SK-N-SH (cell line): Measurements from ENCODE around the gene RIC8B. TPM values are rescaled to one million over a fixed set of nuclear protein-coding genes. Genes with fewer than 3 reads are reported as not detected.

Experiments used
- CTCF ChIA-PET: fragments of 300-600, 350-600 bp; formaldehyde crosslinking; extraction: SDS; loops from one replicate; lab custom pipeline; 2021; lab: Yijun Ruan, JAX
- POLR2A ChIA-PET: fragments of 350-600 bp; sonication (Branson Sonifier 250); formaldehyde crosslinking; extraction: SDS; loops from one replicate; lab custom pipeline; 2020; ENCODE audit warnings: antibody characterized with exemption, inconsistent platforms; lab: Yijun Ruan, JAX
- DNase-seq: peaks from one replicate; pipeline ENCODE4 v3.0.0; 2012
- H2AFZ ChIP-seq: fragments of 200-600 bp; sonication (generic); 2 replicates; pipeline ENCODE4 v1.8.1; 2016; ENCODE audit warnings: antibody characterized with exemption, mild to moderate bottlenecking, low read depth
- H3F3A ChIP-seq: fragments of 200-600 bp; sonication (generic); replicated peaks from 2 replicates; pipeline ENCODE3; 2016; ENCODE audit warnings: antibody characterized with exemption, mild to moderate bottlenecking; ENCODE audit not compliant: insufficient read depth
- H3K27ac ChIP-seq, 2 experiments: fragments of 200-500 bp in 1 of 2; fragments of 200-600 bp in 1 of 2; sonication (Bioruptor generic) in 1 of 2; sonication (generic), shearing (Covaris generic) in 1 of 2; 2 replicates each; pipeline versions ENCODE4 v1.5.1 to v1.6.1; 2014 to 2016; ENCODE audit warnings: low read depth in 2 of 2, inconsistent platforms in 1 of 2, low read length in 1 of 2, mild to moderate bottlenecking in 1 of 2, mixed read lengths in 1 of 2
- H3K27me3 ChIP-seq: fragments of 200-600 bp; sonication (generic), shearing (Covaris generic); 2 replicates; pipeline ENCODE4 v1.6.1; 2016; ENCODE audit warnings: mixed run types; ENCODE audit not compliant: insufficient read depth
- H3K36me3 ChIP-seq, 2 experiments: fragments of 200-500 bp in 1 of 2; fragments of 200-600 bp in 1 of 2; sonication (Bioruptor generic) in 1 of 2; sonication (generic) in 1 of 2; replicated peaks in 1 of 2; 2 replicates each; pipeline versions ENCODE3 to v1.5.1; 2014 to 2016; ENCODE audit warnings: low read length in 1 of 2, mild to moderate bottlenecking in 1 of 2; ENCODE audit not compliant: insufficient read depth in 2 of 2, control insufficient read depth in 1 of 2
- H3K4me1 ChIP-seq, 2 experiments: fragments of 200-500 bp in 1 of 2; fragments of 200-600 bp in 1 of 2; sonication (Bioruptor generic) in 1 of 2; sonication (generic), shearing (Covaris generic) in 1 of 2; 2 replicates each; pipeline versions ENCODE4 v1.5.1 to v1.6.1; 2014 to 2016; ENCODE audit warnings: low read depth in 1 of 2, low read length in 1 of 2, mixed run types in 1 of 2; ENCODE audit not compliant: insufficient read depth in 2 of 2, control insufficient read depth in 1 of 2
- H3K4me2 ChIP-seq: fragments of 200-600 bp; sonication (generic), shearing (Covaris generic); 2 replicates; pipeline ENCODE4 v1.6.1; 2017; ENCODE audit warnings: mixed run types
- H3K4me3 ChIP-seq, 2 experiments: fragments of 200-500 bp in 1 of 2; fragments of 200-600 bp in 1 of 2; sonication (Bioruptor generic) in 1 of 2; sonication (generic), shearing (Covaris generic) in 1 of 2; 2 replicates each; pipeline versions ENCODE4 v1.5.1 to v1.8.1; 2014 to 2016; ENCODE audit warnings: low read depth in 2 of 2, inconsistent platforms in 1 of 2, low read length in 1 of 2, mild to moderate bottlenecking in 1 of 2, mixed read lengths in 1 of 2, moderate library complexity in 1 of 2
- H3K79me2 ChIP-seq: fragments of 200-600 bp; sonication (generic); 2 replicates; pipeline ENCODE4 v1.8.1; 2017; ENCODE audit warnings: mild to moderate bottlenecking; ENCODE audit not compliant: insufficient read depth
- H3K9ac ChIP-seq: fragments of 200-600 bp; sonication (generic); 2 replicates; pipeline ENCODE4 v1.6.1; 2017; ENCODE audit warnings: mixed run types
- H3K9me2 ChIP-seq: fragments of 200-600 bp; sonication (generic); 2 replicates; pipeline ENCODE4 v1.6.1; 2017; ENCODE audit warnings: mixed run types
- H3K9me3 ChIP-seq: fragments of 200-600 bp; sonication (generic); 2 replicates; pipeline ENCODE4 v1.6.1; 2017; ENCODE audit warnings: mixed run types, mild to moderate bottlenecking, moderate library complexity
- H4K20me1 ChIP-seq: fragments of 200-600 bp; sonication (generic); 2 replicates; pipeline ENCODE4 v1.6.1; 2017; ENCODE audit warnings: mild to moderate bottlenecking, mixed run types; ENCODE audit not compliant: insufficient read depth
- CHD2 ChIP-seq: fragments of 150-350 bp; IDR thresholded peaks from 2 replicates; pipeline ENCODE4 v1.6.1; 2018; ENCODE audit warnings: low read length; ENCODE audit not compliant: partially characterized antibody
- EP300 ChIP-seq, 2 experiments: IDR thresholded peaks; 2 replicates each; pipeline versions ENCODE4 v1.4.0 to v1.6.1; 2012; ENCODE audit warnings: borderline replicate concordance in 1 of 2, low read depth in 1 of 2, low read length in 1 of 2
- EZH2phosphoT487 ChIP-seq: fragments of 200-600 bp; sonication (generic); IDR thresholded peaks from 2 replicates; pipeline ENCODE4 v1.6.1; 2017; ENCODE audit warnings: low read depth, mixed run types, mild to moderate bottlenecking, antibody characterized with exemption, moderate library complexity, borderline replicate concordance
- FOSL2 ChIP-seq: IDR thresholded peaks from 2 replicates; pipeline ENCODE4 v1.4.0; 2012; ENCODE audit warnings: low read depth, mild to moderate bottlenecking, moderate library complexity, borderline replicate concordance
- FOXM1 ChIP-seq: IDR thresholded peaks from 2 replicates; pipeline ENCODE4 v1.4.0; 2012; ENCODE audit warnings: low read depth, mild to moderate bottlenecking
- GABPA ChIP-seq: IDR thresholded peaks from 2 replicates; pipeline ENCODE4 v1.4.0; 2012; ENCODE audit warnings: low read depth, mild to moderate bottlenecking
- JUND ChIP-seq: IDR thresholded peaks from 2 replicates; pipeline ENCODE4 v1.4.0; 2012
- MEF2A ChIP-seq: IDR thresholded peaks from 2 replicates; pipeline ENCODE4 v1.4.0; 2012; ENCODE audit warnings: low read depth, borderline replicate concordance
- MXI1 ChIP-seq: IDR thresholded peaks from 2 replicates; pipeline ENCODE4 v1.6.1; 2012; ENCODE audit warnings: mild to moderate bottlenecking, low read depth, low read length, improper control_type of control experiment
- NFIC ChIP-seq: IDR thresholded peaks from 2 replicates; pipeline ENCODE4 v1.4.0; 2012; ENCODE audit warnings: borderline replicate concordance
- NRF1 ChIP-seq: IDR thresholded peaks from 2 replicates; pipeline ENCODE4 v1.6.1; 2012; ENCODE audit warnings: low read depth, mild to moderate bottlenecking, low read length
- POLR2AphosphoS5 ChIP-seq: IDR thresholded peaks from 2 replicates; pipeline ENCODE4 v1.6.1; 2012; ENCODE audit warnings: low read depth, low read length
- RAD21 ChIP-seq: IDR thresholded peaks from 2 replicates; pipeline ENCODE4 v1.6.1; 2012; ENCODE audit warnings: mild to moderate bottlenecking, low read length
- SIN3A ChIP-seq: IDR thresholded peaks from 2 replicates; pipeline ENCODE4 v1.6.1; 2012; ENCODE audit warnings: low read depth, mild to moderate bottlenecking, low read length, moderate library complexity, borderline replicate concordance
- TAF1 ChIP-seq: IDR thresholded peaks from 2 replicates; pipeline ENCODE4 v1.6.1; 2012; ENCODE audit warnings: low read depth, mild to moderate bottlenecking, low read length, moderate library complexity, borderline replicate concordance
- TCF12 ChIP-seq: IDR thresholded peaks from 2 replicates; pipeline ENCODE4 v1.4.0; 2012
- TEAD4 ChIP-seq: IDR thresholded peaks from 2 replicates; pipeline ENCODE4 v1.4.0; 2012; ENCODE audit warnings: mild to moderate bottlenecking, borderline replicate concordance; ENCODE audit not compliant: insufficient read depth
- WGBS: methylation state at CpG from one replicate; pipeline ENCODE4 v1.1.6; 2017; ENCODE audit warnings: low lambda C conversion rate; 5-methylcytosine and 5-hydroxymethylcytosine counted together
- polyA plus RNA-seq, 3 experiments: library from polyadenylated mRNA; depleted of rRNA; stranded (reverse); fragments of >200 nt; gene quantifications; 2 replicates each; pipeline ENCODE4 v1.2.3, GENCODE V29; 2012
- TF ChIP-seq, protein P1 (sequence below): fragments of 150-350 bp; IDR thresholded peaks from 2 replicates; pipeline ENCODE4 v1.6.1; 2016; ENCODE audit warnings: mild to moderate bottlenecking, low read depth, low read length
- TF ChIP-seq, protein P2 (sequence below): fragments of 200-600 bp; sonication (generic); IDR thresholded peaks from 2 replicates; pipeline ENCODE4 v1.6.1; 2017; ENCODE audit warnings: antibody characterized with exemption, mild to moderate bottlenecking, moderate library complexity
- TF ChIP-seq, protein P3 (sequence below): fragments of 150-350 bp; IDR thresholded peaks from 2 replicates; pipeline ENCODE4 v1.6.1; 2017; ENCODE audit warnings: antibody characterized with exemption, low read length, low read depth, borderline replicate concordance

The RIC8B gene
- polyA plus RNA-seq, 1 of the 3 experiments (the other 2 are of a cell fraction): 6.2 TPM

DNA sequence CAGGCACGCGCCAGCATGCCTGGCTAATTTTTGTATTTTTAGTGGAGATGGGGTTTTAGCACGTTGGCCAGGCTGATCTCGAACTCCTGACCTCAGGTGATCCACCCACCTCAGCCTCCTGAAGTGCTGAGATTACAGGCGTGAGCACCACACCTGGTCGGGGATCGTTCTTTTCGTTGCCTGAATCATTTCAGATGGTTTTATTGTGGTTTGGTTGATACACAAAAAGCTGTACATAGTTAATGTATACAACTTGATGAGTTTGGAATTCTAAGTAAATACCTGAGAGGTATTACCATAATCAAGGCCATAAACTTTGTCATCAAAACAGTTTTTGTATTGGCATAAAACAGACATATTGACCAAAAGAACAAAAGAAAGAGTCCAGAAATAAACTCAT is 63.3 kb downstream of the RIC8B start:
- Histone ChIP-seq H3K79me2 (0 out of 2 replicates have a peak, but pooled peaks cover 11% of the 10 kb centered on the region), H3K36me3 (peaks cover 5 to 11% of the 10 kb centered on the region in 2 experiments), H3F3A (peaks cover 11% of the 10 kb centered on the region), H3K9me3 (no peaks in the 10 kb centered on the region), H3K4me2 (no peak overlapping the region), H4K20me1 (no peaks in the 10 kb centered on the region), H3K27ac (no peak overlapping the region), H3K4me3 (no peak overlapping the region), H3K9me2 (no peaks in the 10 kb centered on the region), H3K9ac (no peak overlapping the region)
- no peak for DNase-seq
- over 99% methylated on average over 8 of the region's 8 CpGs for WGBS
- CTCF ChIA-PET: no interaction called here
- POLR2A ChIA-PET: no interaction called here
- TF ChIP-seq JUND (no peak), TCF12 (no peak), FOSL2 (no peak), GABPA (no peak), SIN3A (no peak), MXI1 (no peak), FOXM1 (no peak), NFIC (no peak), CHD2 (no peak)
- TF ChIP-seq, protein P1, sequence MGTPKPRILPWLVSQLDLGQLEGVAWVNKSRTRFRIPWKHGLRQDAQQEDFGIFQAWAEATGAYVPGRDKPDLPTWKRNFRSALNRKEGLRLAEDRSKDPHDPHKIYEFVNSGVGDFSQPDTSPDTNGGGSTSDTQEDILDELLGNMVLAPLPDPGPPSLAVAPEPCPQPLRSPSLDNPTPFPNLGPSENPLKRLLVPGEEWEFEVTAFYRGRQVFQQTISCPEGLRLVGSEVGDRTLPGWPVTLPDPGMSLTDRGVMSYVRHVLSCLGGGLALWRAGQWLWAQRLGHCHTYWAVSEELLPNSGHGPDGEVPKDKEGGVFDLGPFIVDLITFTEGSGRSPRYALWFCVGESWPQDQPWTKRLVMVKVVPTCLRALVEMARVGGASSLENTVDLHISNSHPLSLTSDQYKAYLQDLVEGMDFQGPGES: no peak
- TF ChIP-seq, protein P2, sequence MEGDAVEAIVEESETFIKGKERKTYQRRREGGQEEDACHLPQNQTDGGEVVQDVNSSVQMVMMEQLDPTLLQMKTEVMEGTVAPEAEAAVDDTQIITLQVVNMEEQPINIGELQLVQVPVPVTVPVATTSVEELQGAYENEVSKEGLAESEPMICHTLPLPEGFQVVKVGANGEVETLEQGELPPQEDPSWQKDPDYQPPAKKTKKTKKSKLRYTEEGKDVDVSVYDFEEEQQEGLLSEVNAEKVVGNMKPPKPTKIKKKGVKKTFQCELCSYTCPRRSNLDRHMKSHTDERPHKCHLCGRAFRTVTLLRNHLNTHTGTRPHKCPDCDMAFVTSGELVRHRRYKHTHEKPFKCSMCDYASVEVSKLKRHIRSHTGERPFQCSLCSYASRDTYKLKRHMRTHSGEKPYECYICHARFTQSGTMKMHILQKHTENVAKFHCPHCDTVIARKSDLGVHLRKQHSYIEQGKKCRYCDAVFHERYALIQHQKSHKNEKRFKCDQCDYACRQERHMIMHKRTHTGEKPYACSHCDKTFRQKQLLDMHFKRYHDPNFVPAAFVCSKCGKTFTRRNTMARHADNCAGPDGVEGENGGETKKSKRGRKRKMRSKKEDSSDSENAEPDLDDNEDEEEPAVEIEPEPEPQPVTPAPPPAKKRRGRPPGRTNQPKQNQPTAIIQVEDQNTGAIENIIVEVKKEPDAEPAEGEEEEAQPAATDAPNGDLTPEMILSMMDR: no peak
- TF ChIP-seq, all 33 proteins: peak for 0
- Histone ChIP-seq H2AFZ (no peak overlapping the region), H3K27me3 (no peaks in the 10 kb centered on the region), H3K4me1 (peaks cover 9 to 27% of the 10 kb centered on the region in 2 experiments; a peak in 2 of 4 replicates)

DNA sequence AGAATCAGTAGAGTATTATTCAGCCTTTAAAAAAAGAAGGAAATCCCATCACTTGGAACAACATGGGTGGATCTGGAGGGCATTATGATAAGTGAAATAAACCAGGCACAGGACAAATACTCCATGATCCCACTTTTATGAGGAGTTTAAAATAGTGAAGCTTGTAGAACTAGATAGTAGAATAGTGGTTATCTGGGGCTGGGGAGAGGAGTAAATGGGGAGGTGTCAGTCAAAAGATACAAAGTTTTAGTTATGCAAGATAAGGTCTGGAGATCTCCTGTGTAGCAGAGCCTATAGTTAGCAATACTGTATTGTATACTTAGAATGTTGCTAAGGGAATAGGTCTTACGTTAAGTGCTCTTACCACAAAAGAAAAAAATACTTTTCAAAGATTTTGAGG is 64.9 kb downstream of the RIC8B start:
- H3K27ac ChIP-seq: peak overlapping the region in 1 of 2 experiments; percentile 2; a peak in 1 of 4 replicates
- POLR2A ChIA-PET: no interaction called here
- no peaks in the 10 kb centered on the region for H3K27me3 ChIP-seq
- H3K4me3 ChIP-seq: no peak overlapping the region
- TF ChIP-seq, protein P3, sequence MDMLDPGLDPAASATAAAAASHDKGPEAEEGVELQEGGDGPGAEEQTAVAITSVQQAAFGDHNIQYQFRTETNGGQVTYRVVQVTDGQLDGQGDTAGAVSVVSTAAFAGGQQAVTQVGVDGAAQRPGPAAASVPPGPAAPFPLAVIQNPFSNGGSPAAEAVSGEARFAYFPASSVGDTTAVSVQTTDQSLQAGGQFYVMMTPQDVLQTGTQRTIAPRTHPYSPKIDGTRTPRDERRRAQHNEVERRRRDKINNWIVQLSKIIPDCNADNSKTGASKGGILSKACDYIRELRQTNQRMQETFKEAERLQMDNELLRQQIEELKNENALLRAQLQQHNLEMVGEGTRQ: no peak
- no peak for TF ChIP-seq POLR2AphosphoS5
- TF ChIP-seq NRF1: no peak
- TF ChIP-seq TEAD4: no peak
- TF ChIP-seq FOXM1: no peak
- TF ChIP-seq EP300 (IDR thresholded peaks at IDR 0.05; ENCODE audit: borderline replicate concordance in 1 of 2, low read depth in 1 of 2, low read length in 1 of 2): no peak
- no peak for TF ChIP-seq JUND
- TF ChIP-seq TCF12: no peak
- TF ChIP-seq, protein P1: no peak
- no peak for TF ChIP-seq NFIC
- no peak for TF ChIP-seq MEF2A
- no peak for TF ChIP-seq FOSL2
- TF ChIP-seq RAD21: no peak
- no peak for TF ChIP-seq EZH2phosphoT487
- TF ChIP-seq MXI1: no peak
- no peak for TF ChIP-seq TAF1
- peaks cover 9 to 27% of the 10 kb centered on the region in 2 experiments; a peak in 2 of 4 replicates for H3K4me1 ChIP-seq
- CTCF ChIA-PET: no interaction called here
- H3K9me2 ChIP-seq: no peaks in the 10 kb centered on the region
- WGBS: 95% methylated on average over 1 of the region's 1 CpG
- H3K79me2 ChIP-seq: 0 out of 2 replicates have a peak, but pooled peaks cover 11% of the 10 kb centered on the region
- H3K9me3 ChIP-seq: no peaks in the 10 kb centered on the region
- H3K9ac ChIP-seq: no peak overlapping the region
- no peak overlapping the region for H2AFZ ChIP-seq
- DNase-seq: no peak
- peaks cover 11% of the 10 kb centered on the region for H3F3A ChIP-seq
- no peak overlapping the region for H3K4me2 ChIP-seq
- H4K20me1 ChIP-seq: no peaks in the 10 kb centered on the region
- peaks cover 17 to 22% of the 10 kb centered on the region in 2 experiments for H3K36me3 ChIP-seq
